ENCODE data around the gene ZGPAT.
A peak's percentile ranks its signal among the peaks of the same experiment; 100 is the strongest.
"Not testable (repeated sequence)": the region's sequence is repeated elsewhere in the genome, so short reads cannot be mapped to it uniquely, and the experiment has no call there.

The ZGPAT gene

DNA sequence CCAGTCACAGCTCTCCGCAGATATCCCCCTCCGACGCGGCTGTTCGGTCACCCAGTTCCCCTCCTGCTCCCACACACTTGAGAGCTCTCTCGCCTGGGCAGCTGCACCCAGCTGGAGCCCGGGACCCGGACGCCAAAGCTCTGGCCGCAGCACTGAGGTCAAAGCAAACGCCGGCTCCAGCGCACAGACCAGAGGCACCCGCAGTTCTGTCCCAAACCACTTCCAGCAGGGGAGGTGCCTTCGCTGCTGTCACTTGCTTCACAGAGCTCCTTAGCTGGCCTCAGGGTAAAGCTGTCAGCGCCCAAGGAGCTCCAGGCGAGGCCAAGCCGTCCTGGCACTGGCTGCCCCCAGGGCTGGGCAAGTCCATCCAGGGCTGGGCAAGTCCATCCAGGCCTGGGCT lies 59.6 kb downstream of the ZGPAT start:
- DNase-seq, result no peak

DNA sequence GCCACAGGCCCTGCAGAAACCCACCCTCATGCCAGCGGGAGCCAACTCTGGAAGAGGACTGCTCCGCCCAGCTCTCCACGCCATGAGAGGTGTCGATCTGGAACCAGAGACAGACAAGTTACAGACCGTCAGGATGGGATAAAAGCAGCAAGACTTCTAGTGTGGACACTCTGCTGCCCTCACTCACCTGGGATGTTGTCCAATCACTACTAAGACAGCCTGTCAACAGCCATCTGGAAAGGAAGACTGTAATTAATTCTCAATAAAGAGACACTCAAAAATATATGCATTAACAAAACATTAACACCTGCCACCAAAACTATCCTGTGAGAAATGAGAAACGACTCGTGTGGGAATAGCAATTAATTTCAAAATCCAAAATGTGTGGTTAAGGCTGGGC lies 60.0 kb downstream of the ZGPAT start:
- no peak for DNase-seq

DNA sequence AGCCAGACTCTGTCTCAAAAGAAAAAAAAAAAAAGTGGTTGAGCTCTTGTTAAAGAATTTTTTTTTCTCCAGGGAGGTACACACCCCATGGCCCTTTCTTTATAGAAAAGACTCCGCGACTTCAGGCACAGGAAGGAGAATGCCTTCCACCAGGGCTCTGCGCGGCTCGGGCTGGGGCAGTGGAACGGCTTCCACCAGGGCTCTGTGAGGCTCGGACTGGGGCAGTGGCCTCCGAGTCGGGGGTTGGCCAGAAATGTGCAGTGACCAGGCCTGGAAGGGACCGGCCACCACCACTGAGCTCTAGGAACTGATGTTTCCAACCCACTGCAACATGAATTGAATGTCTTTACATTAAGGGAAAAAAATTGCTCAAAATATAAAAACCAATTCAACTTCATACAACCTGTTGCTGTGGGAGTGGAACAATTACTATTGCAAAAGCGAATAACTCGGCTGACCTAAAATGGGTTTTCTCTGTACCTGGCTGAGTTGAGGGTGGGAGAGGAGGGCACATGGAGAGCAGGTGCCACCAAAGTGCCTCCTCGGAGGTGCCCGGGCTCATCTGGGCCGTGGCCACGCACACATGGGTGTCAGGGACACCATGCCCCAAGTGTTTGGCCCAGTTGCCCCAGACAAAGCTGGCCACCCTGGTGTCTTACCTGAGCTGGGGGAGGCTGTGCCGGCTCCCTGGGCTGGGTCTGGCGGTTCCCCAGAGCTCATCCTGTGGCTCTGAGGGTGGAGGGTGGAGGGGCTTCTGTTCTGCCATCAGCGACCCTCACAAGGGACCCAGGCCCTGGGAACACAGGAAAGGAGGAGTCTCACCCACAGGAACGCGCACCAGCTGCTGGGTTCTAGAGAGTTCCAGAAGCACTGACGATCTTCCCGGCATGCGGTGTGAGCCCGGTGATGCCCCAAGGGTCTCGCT lies 61.0 kb downstream of the ZGPAT start:
- DNase-seq, result no peak

DNA sequence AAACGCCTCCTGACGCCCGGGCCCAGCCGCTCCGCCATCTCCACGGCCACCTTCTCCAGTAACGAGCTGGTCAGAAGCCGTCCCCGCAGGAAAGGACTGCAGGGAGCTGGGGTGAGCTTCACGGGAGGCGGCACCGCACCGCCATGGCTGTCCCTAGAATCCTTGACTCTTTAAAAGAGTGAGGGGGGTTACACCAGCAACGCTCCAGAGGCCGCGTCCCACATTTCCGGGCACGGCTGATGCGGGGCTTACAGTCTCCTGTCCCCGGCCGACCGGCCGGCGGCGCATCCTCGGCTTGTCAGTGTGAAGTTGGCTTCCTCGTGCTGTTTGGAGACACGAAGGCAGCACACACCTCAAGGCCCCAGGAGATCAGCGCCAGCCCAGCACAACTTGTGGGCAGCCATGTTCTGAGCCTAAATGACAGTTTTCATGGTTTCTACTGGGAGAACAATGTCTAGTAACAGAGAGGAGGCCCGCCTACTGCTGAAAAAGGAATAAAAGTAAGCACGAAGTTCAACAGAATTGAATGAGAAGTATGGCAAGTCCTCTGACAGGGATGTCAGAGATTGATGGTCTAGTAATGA lies 62.1 kb downstream of the ZGPAT start:
- no peak for DNase-seq

DNA sequence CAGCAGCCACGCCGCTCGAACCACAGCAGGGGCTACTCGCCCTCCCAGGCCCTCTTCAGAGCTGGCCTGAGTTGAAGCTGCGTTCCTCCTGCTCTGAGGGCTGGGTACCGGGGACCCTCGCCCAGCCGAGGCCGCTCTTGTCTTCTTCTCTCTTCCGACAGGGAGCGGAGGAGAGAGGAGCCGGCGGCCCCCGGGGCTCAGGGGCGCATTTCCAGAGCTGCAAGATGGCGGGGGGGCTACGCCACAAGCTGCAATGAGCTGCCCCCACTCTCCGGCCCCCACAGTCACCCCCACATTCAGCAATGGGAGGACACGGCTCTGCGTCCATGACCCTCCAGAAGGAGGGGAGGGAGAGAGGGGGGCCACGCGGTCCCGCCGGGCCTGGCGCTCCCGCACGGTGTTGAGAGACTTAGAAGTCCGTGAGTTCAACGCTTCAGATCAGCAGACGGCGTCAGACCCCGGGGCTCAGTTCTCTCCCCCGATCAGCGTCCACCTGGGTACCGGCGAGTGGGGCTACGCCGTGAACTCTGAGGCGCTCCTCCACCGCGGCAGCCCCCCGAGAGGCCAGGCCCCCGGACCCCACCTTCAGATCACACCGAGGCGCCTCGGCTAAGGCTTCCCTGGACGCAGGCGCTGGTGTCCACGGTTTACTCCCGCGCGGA lies 63.3 kb downstream of the ZGPAT start:
- no peak for DNase-seq

DNA sequence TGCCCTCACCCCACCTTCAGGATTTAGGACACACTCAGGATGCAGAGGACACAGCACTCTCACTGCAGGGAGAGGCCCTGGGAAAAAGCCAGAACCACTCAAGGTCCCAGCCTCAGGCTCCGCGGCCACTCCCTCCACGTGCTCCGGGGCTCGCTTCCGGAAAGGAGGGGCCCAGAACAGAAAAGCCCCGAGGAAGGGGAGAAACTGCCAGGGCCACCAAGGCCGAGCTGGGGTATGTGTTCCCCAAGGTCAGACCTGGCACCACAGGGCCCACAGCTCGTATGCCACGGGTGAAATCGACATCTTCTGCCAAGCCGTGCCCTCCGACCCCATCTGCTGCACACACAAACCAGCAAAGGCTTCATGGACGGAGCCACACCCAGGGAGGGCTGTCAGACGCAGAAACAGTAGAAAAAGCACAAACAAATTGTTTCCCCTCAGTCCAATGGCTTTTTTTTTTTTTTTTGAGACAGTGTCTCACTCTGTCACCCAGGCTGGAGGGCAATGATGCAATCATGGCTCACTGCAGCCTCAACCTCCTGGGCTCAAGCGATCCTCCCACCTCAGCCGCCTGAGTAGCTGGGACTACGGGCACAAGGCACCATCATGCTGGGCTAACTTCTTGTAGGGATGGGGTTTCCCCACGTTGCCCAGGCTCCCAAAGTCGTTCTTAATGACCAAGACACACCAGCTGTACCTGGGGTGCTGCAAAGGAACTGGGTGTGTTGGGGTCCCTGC lies 65.1 kb downstream of the ZGPAT start:
- no peak for DNase-seq

DNA sequence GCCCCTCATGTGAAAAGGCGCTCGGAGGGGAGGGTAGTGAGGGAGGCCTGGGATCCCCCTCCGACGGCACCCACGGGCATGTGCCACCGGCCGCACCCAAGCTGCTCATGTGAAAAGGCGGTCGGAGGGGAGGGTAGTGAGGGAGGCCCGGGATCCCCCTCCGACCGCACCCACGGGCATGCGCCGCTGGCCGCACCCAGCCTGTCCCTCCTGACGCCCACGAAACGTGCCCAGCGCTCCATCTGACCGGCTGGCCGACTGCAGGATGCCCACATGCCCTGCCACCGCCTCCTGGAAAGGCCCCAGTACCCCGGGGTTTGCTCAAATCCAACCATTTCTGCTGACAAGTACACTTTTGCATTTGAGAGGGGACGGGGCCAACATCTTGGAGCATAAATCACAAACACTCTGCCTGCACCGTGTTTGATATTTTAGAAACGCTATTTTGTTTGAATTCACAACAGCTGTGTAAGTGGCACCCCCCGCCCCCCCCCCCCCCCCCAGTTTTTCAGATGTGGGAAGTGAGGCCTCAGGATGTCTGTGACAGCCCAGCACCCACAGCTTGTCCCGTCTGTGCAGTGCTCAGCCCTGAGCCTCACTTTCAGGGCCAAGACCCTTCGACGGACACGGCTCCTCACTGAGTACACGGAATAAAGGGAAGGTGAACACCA lies 65.9 kb downstream of the ZGPAT start:
- no peak for DNase-seq

DNA sequence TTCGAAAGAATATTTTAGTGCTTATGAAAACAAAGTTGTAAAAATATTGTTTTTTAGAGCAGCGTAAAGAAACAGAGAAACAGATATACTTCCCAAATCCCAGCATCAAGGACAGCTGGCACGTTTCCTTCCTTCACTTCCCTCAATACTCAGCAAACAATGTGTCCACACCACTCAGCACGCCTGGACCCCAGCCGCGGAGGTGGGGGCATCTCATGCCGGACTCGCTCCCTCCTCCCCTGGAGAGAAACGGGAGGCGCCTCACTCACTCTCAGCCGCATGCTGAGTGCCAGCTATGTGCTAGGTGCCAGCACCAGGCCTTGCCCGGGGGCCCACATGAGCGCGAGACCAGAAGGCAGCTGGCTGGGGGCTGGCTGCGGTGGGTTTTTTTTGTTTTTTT lies 66.5 kb downstream of the ZGPAT start:
- no peak for DNase-seq

DNA sequence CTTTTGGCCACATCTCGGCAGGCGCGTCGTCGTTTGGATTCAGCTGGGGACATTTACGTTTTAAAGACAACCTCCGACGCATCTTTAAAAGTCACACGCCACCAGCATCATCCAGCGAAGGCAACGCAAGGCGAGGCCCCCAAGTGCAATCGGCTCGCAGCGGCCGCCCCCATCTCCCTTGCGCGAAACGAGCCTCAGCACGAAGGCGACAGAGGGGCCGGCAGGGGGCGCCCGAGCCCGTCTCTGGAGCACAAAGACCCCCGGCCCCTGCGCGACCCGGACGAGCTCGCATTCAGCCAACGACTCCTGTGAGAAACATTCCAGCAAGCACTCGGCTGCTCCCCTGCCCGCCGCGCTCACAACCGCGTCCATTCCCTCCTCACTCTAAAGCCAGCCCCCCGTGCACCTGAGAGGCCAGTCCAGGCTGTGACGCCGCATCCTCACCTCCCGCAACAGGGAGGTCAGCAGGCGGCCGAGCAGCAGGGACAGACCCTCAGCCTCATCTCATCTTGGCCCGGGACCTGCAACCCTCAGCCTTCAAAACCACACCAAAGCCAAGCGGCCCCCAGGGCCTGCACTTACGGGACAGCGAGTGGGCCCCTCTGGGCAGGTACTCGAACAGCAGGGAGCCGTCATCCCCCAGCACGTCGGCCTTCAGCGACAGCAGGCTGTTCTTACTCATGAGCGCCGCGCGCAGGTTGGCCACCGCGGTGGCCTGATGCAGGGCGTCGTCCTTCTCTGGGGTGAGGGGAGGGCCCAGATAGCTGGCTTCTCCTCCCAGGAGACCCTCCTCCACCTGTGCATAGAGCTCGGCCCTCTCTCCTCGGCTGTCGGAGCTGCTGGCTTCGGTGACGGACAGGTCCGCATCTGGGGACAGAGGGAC lies 67.5 kb downstream of the ZGPAT start:
- peak; percentile 68 for DNase-seq

DNA sequence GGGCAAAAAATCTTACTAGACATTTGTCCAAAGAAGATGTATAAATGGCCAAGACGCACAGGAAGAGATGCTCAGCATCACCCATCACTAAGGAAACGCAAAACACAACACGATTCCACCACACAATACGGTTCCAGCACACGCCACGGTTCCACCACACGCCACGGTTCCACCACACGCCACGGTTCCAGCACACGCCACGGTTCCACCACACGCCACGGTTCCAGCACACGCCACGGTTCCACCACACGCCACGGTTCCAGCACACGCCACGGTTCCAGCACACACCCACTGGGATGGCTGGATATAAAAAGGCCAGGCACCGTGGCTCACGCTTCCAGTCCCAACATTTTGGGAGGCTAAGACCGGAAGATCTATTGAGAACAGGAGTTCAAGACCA lies 69.0 kb downstream of the ZGPAT start:
- not testable (repeated sequence) for DNase-seq

DNA sequence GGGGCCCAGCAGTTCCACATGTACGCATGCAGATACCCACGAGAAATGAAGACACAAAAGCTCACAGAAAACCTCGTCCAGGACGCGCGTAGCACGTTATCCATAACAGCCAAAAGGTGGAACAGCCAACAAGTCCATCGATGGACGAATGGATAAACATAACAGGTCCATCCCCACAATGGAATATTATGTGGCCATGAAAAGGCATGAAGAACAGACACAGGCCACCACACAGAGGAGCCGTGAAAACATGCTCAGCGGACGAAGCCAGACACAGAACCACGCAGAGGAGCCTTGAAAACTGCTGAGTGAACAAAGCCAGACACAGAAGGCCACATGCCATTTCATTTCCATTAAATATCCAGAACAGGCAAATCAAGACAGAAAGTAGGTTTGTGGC lies 69.8 kb downstream of the ZGPAT start:
- DNase-seq, result no peak

DNA sequence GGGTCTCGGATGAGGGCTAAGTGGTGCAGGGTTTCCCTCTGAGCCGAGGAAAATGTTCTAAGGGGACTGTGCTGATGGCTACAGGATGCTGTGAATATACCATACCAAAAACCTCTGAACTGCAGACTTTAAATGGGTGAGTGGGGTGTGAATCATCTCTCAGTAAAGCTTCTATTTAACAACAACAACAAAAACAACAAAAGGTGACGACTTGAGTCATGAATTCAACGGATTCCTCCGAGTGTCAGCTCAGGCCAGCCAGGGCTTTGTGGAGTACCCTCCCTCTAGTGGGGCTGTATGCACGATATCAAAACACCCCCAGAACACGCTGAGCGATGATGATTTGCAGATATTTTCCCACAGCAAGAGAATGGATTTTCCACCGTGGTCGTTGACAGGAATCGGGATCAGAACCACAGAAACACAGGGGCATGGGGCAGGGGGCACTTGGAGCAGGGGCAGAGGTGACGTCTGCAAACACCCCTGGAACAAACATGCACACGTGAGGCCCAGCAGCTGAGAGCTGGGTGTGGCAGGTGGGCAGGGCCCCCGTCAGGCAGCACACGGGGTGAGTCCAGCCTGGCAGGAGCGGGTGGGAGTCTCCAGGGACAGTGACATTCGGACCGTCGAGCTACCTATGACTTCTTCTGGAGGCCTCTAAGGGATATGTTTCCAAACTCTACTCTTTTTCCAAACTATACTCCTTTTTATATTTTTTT lies 70.4 kb downstream of the ZGPAT start:
- DNase-seq, result no peak

DNA sequence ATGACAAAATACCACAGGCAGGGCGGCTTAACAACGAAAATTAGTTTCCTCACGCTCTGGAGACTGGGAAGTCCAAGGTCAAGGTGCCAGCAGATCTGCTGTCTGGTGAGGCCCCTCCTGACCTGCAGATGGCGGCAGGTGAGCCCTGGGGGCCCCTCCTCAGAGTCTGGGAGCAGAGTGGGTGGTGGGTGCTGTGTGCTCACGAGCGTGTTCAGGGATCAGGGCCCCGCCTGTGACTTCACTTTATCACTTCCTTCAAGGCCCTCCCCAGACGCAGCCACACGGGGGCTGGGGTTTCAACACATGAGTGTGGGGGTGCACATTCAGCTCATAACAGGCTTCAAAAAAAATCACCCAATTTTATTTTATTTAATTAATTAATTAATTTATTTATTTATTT lies 71.0 kb downstream of the ZGPAT start:
- DNase-seq, result no peak

DNA sequence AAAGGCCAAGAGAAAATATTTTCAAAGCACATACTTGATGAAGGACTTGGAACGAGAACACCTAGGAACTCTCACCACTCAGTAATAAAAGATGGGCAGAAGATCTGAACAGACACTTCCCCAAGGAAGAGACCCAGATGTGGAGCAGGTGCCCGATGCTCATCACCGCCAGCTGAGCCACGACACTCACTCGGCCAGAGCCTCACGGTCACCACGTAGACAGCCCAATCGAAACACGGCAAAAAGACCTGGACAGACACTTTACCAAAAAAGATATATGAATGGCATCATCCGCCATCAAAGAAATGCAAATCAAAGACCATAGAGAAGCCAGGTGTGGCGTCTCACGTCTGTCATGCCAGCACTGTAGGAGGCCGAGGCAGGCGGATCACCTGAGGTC lies 73.3 kb downstream of the ZGPAT start:
- no peak for DNase-seq

DNA sequence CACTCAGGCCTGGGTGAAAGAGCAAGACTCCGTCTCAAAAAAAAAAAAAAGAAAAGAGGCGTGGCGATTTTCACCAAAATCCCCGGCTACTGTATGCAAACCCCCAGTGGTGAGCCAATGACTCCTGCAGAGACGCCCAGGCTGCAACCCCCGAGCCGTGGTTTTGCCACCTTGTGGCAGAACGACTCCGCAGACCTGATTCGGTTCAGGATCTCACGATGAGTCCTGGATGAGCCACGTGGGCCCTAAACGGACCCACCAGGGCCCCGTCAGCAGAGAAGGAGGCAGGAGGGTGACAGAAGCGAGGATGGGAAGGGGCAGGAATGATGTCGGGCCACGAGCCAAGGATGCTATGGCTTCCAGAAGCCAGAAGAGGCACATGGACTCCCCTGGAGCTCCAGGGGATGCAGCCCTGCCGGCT lies 74.2 kb downstream of the ZGPAT start:
- DNase-seq, result no peak

DNA sequence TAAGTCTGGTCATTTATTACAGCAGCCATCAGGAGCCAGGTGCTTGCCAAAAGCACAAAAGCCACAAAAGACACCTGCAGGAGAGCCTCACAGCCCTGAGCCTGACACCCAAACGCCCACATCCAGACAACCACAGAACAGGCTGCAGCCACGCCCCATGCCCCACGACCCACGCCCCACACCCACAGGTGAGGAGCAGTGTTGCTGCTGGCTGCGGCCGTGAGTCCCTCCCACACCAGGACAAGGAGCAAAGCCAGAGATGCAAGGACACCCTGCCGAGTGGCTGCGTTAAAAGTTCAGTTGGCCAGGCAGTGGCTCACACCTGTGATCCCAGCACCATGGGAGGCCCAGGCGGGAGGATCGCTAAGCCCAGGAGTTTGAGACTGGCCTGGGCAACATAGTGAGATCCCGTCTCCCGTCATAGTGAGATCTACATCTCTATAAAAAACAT lies 74.7 kb downstream of the ZGPAT start:
- DNase-seq, result no peak

DNA sequence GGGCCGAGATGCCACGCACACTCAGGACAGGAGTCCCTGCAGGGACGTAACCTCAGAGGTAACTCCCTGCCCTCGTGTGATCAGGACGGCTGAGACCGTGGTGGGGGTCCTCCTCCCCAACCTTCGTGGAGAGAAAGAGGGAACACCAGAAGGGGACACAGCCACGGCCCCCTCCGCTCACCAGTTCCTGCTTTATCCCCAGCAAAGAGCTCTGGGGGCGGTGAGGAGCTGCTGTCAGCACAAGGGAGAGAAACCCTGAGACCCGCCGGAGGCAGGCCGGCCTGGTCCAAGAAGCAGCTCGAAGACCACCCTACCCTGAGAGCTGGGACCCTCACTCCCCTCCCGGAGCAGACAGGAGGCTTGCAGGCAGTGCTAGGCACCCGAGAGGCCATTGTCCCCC lies 76.1 kb downstream of the ZGPAT start:
- DNase-seq, result no peak

DNA sequence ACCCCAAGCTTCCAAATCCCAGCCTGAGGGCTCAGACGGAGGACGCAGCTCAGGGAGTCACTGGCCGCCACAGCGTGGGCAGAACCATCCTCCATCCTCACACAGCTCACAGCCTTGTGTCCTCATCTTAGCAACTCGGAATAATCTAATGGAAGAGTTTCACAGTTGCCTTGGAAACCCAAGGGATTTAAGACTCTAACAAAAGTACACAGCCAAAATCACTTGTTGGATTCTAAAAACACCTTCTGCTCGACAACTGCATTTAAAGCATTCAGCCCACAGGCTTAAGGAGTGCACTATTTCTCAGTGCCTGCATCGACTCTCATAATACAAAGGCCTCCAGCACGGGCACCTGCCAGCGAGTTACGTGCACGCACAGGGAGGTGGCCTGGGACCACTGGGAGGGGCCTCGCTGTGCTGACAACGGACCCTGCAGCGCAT lies 77.9 kb downstream of the ZGPAT start:
- no peak for DNase-seq
